OCI-LY1 (cell line): ENCODE results near the gene SLC35F3.

Experiments used
- H2AFZ ChIP-seq: fragments of 200-600 bp; sonication (generic), shearing (Covaris generic); 2 replicates; pipeline ENCODE4 v1.6.0; 2014; ENCODE audit warnings: antibody characterized with exemption, mild to moderate bottlenecking, low read length
- H3F3A ChIP-seq: fragments of 200-600 bp; sonication (generic), shearing (Covaris generic); 2 replicates; pipeline ENCODE4 v1.6.0; 2014; ENCODE audit warnings: mild to moderate bottlenecking, antibody characterized with exemption, low read length, moderate library complexity; ENCODE audit not compliant: insufficient read depth
- H3K27ac ChIP-seq: fragments of 200-600 bp; sonication (generic); 2 replicates; pipeline ENCODE4 v1.5.1; 2014; ENCODE audit warnings: low read length, mixed run types, mild to moderate bottlenecking, low read depth; ENCODE audit not compliant: poor library complexity, severe bottlenecking
- H3K27me3 ChIP-seq: fragments of 200-600 bp; sonication (generic); 2 replicates; pipeline ENCODE4 v1.6.0; 2014; ENCODE audit warnings: antibody characterized with exemption, mild to moderate bottlenecking, low read length, moderate library complexity; ENCODE audit not compliant: insufficient read depth
- H3K36me3 ChIP-seq: fragments of 200-600 bp; sonication (generic); 2 replicates; pipeline ENCODE4 v1.6.1; 2014; ENCODE audit warnings: mild to moderate bottlenecking, antibody characterized with exemption, low read length, moderate library complexity, mixed read lengths; ENCODE audit not compliant: insufficient read depth
- H3K4me1 ChIP-seq: fragments of 200-600 bp; sonication (generic); 2 replicates; pipeline ENCODE4 v1.5.1; 2014; ENCODE audit warnings: mild to moderate bottlenecking, low read length, moderate library complexity; ENCODE audit not compliant: insufficient read depth, severe bottlenecking
- H3K4me2 ChIP-seq: fragments of 200-600 bp; sonication (generic), shearing (Covaris generic); 2 replicates; pipeline ENCODE4 v1.6.1; 2014; ENCODE audit warnings: low read length
- H3K4me3 ChIP-seq: fragments of 200-600 bp; sonication (generic); 2 replicates; pipeline ENCODE4 v1.5.1; 2014; ENCODE audit warnings: low read length, low read depth, mild to moderate bottlenecking, mixed read lengths; ENCODE audit not compliant: poor library complexity, severe bottlenecking
- H3K79me2 ChIP-seq: fragments of 200-600 bp; shearing (Covaris generic); 2 replicates; pipeline ENCODE4 v1.6.1; 2016; ENCODE audit warnings: mixed run types, low read length, mixed read lengths; ENCODE audit not compliant: insufficient read depth
- H3K9ac ChIP-seq: fragments of 200-600 bp; sonication (generic), shearing (Covaris generic); 2 replicates; pipeline ENCODE4 v1.6.1; 2014; ENCODE audit warnings: mild to moderate bottlenecking, low read length, mixed read lengths
- H3K9me2 ChIP-seq: fragments of 200-600 bp; sonication (generic), shearing (Covaris generic); 2 replicates; pipeline ENCODE4 v1.6.1; 2014; ENCODE audit warnings: low read depth, mild to moderate bottlenecking, low read length, mixed read lengths
- H3K9me3 ChIP-seq: fragments of 200-600 bp; shearing (Covaris generic); 2 replicates; pipeline ENCODE4 v1.6.1; 2014; ENCODE audit warnings: low read length, mixed read lengths
- H4K20me1 ChIP-seq: fragments of 200-600 bp; sonication (generic), shearing (Covaris generic); 2 replicates; pipeline ENCODE4 v1.6.0; 2016; ENCODE audit warnings: mild to moderate bottlenecking, low read length; ENCODE audit not compliant: insufficient read depth
- CTCF ChIP-seq: fragments of 200-600 bp; sonication (generic), shearing (Covaris generic); IDR thresholded peaks from 2 replicates; pipeline ENCODE4 v1.5.1; 2017; ENCODE audit warnings: mild to moderate bottlenecking, antibody characterized with exemption, low read length, moderate library complexity, mixed read lengths
- EZH2 ChIP-seq: fragments of 200-600 bp; sonication (generic), shearing (Covaris generic); IDR thresholded peaks from 2 replicates; pipeline ENCODE4 v1.8.0; 2017; ENCODE audit warnings: borderline replicate concordance, mixed run types, mild to moderate bottlenecking, antibody characterized with exemption, low read length, moderate library complexity, mixed read lengths

SLC35F3 gene

DNA sequence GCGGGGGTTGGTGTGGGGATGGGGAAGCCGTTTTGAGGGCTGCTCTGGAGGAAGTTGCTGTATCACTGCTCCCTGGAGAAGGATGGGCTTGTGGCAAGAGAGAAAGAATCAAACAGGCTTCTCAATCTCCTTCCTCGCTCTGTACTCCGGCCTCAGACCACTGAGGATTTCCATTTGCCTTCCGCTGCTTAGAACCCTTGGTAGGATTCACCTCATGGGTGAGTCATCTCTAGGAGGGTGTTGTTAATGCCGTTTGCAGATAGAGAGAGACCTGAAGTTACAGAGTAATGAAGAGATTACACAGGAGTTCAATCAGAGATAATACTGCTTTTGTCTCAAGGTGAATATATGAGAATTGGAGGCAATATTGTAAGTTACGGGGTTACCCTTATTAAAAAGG lies 15.3 kb downstream of the SLC35F3 start:
- H3K79me2 ChIP-seq, result no peaks in the 10 kb centered on the region
- H3F3A ChIP-seq, result no peaks in the 10 kb centered on the region
- no peaks in the 10 kb centered on the region for H3K4me1 ChIP-seq
- TF ChIP-seq CTCF, result no peak
- TF ChIP-seq EZH2, result no peak
- H3K9me2 ChIP-seq, result no peaks in the 10 kb centered on the region
- no peak overlapping the region for H3K27ac ChIP-seq
- no peak overlapping the region for H3K4me3 ChIP-seq
- H3K9ac ChIP-seq, result no peak overlapping the region
- H4K20me1 ChIP-seq, result no peaks in the 10 kb centered on the region
- no peak overlapping the region for H2AFZ ChIP-seq
- no peaks in the 10 kb centered on the region for H3K27me3 ChIP-seq
- H3K9me3 ChIP-seq, result no peaks in the 10 kb centered on the region
- no peaks in the 10 kb centered on the region for H3K36me3 ChIP-seq
- H3K4me2 ChIP-seq, result no peak overlapping the region

DNA sequence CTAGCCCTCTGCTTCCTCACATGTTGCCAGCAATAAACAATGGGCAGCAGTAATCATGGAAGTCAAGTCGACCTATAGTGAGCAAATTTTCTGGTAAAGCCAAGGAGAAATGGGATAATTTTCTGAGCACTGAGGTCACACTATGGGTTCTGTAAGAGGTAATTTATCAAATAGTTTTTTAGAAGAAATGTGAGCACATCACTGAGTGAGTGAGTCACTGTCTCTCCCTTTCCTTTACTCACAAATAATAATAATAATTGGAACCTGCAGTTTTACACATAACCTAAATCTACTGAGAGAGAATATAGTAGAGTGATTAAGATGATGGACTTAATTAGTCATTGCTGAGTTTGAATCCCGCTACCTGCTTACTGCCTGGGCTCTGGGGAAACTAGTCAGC lies 23.6 kb downstream of the SLC35F3 start:
- Histone ChIP-seq H3K4me2 (no peak overlapping the region), H3K4me1 (no peaks in the 10 kb centered on the region), H3K79me2 (no peaks in the 10 kb centered on the region), H3K36me3 (no peaks in the 10 kb centered on the region), H3K4me3 (no peak overlapping the region), H3K9me3 (no peaks in the 10 kb centered on the region), H3K9ac (no peak overlapping the region), H4K20me1 (no peaks in the 10 kb centered on the region), H2AFZ (no peak overlapping the region), H3K9me2 (no peaks in the 10 kb centered on the region), H3K27me3 (no peaks in the 10 kb centered on the region), H3K27ac (no peak overlapping the region), H3F3A (no peaks in the 10 kb centered on the region)
- no peak for TF ChIP-seq CTCF
- TF ChIP-seq EZH2, result no peak

DNA sequence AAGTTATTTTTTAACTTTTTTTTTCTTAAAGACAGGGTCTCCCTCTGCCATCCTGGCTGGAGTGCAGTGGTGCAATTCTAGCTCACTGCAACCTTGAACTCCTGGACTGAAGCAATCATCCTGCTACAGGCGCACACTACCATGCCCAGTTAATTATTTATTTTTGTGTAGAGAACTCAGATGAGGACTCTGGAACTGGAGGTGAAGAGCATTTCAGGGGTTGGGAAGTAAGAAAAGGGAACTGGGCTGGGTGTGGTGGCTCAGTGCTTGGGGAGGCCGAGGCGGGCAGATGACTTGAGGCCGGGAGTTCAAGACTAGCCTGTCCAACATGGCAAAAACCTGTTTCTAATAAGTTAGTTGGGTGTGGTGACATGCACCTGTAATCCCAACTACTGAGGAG lies 28.9 kb downstream of the SLC35F3 start:
- H3K9me2 ChIP-seq, result no peaks in the 10 kb centered on the region
- TF ChIP-seq CTCF, result no peak
- TF ChIP-seq EZH2, result no peak
- H3K27me3 ChIP-seq, result no peaks in the 10 kb centered on the region
- no peaks in the 10 kb centered on the region for H3K4me1 ChIP-seq
- H3K79me2 ChIP-seq, result no peaks in the 10 kb centered on the region
- H3K9ac ChIP-seq, result no peak overlapping the region
- no peaks in the 10 kb centered on the region for H4K20me1 ChIP-seq
- no peaks in the 10 kb centered on the region for H3K9me3 ChIP-seq
- no peak overlapping the region for H3K27ac ChIP-seq
- no peak overlapping the region for H3K4me2 ChIP-seq
- no peaks in the 10 kb centered on the region for H3F3A ChIP-seq
- H2AFZ ChIP-seq, result no peak overlapping the region
- H3K4me3 ChIP-seq, result no peak overlapping the region
- no peaks in the 10 kb centered on the region for H3K36me3 ChIP-seq
